Measurements from ENCODE around the gene MPP1.

- TF ChIP-seq CTCF (IDR thresholded peaks at IDR 0.05), result no peak
- peak; percentile 55 for TF ChIP-seq POLR2A (IDR thresholded peaks at IDR 0.05)
Observed at GRCh38 chrX:154804957-154805695, at the start of gene MPP1.
